DOHH2 (cell line): Measurements from ENCODE around the gene SNX13.

Experiments
- CTCF ChIP-seq: fragments of 200-600 bp; sonication (generic); IDR thresholded peaks from one replicate; pipeline ENCODE4 v1.5.1; 2014; ENCODE audit warnings: antibody characterized with exemption, mild to moderate bottlenecking, low read depth, low read length; ENCODE audit not compliant: poor library complexity, severe bottlenecking
- EZH2phosphoT487 ChIP-seq: fragments of 200-600 bp; sonication (generic); IDR thresholded peaks from 2 replicates; pipeline ENCODE4 v1.6.1; 2017; ENCODE audit warnings: borderline replicate concordance, mild to moderate bottlenecking, antibody characterized with exemption, low read length, moderate library complexity, mixed read lengths

- TF ChIP-seq CTCF (no peak), EZH2phosphoT487 (no peak)
Observed at GRCh38 chr7:17770710-17771375, 169.5 kb downstream of the SNX13 start.
